ENCODE data around the gene VWC2L.

DNA sequence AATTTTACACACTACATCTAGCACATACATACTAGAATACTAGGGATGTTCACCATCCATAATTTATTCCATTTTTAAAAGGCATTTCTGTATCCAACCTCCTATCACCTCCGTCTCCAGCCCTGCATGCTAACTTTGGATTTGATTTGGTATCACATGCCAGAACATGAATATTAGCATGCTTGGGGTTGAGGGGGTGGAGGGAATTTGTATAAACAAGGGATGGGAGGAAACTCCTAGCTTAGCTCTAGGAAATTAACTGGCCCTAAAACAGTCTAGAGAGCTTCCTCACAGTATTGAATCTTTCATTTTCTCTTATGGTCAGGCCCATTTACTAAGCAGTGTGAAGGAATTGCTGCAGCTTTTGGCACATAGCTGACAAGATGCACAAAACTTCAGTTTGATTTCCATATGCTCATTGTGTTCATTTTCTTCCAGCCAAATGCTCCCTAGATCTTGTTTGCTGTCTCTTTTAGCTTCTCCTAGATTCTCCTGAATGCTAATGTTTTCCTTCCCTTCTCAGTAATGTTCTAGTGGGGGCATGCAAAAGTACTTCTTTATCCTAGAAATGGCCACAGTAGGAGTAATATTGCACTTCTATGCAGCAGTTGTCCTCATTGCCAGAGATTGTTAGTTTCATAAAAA lies 135.2 kb downstream of the VWC2L start:
- TF ChIP-seq, protein P1, sequence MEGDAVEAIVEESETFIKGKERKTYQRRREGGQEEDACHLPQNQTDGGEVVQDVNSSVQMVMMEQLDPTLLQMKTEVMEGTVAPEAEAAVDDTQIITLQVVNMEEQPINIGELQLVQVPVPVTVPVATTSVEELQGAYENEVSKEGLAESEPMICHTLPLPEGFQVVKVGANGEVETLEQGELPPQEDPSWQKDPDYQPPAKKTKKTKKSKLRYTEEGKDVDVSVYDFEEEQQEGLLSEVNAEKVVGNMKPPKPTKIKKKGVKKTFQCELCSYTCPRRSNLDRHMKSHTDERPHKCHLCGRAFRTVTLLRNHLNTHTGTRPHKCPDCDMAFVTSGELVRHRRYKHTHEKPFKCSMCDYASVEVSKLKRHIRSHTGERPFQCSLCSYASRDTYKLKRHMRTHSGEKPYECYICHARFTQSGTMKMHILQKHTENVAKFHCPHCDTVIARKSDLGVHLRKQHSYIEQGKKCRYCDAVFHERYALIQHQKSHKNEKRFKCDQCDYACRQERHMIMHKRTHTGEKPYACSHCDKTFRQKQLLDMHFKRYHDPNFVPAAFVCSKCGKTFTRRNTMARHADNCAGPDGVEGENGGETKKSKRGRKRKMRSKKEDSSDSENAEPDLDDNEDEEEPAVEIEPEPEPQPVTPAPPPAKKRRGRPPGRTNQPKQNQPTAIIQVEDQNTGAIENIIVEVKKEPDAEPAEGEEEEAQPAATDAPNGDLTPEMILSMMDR (IDR thresholded peaks at IDR 0.05; ENCODE audit: insufficient read depth, low read length) = no peak
- TF ChIP-seq POLR2AphosphoS5 (IDR thresholded peaks at IDR 0.05; ENCODE audit: low read depth) = no peak
- TF ChIP-seq GABPA (IDR thresholded peaks at IDR 0.05; ENCODE audit: low read depth) = no peak
- TF ChIP-seq, protein P2, sequence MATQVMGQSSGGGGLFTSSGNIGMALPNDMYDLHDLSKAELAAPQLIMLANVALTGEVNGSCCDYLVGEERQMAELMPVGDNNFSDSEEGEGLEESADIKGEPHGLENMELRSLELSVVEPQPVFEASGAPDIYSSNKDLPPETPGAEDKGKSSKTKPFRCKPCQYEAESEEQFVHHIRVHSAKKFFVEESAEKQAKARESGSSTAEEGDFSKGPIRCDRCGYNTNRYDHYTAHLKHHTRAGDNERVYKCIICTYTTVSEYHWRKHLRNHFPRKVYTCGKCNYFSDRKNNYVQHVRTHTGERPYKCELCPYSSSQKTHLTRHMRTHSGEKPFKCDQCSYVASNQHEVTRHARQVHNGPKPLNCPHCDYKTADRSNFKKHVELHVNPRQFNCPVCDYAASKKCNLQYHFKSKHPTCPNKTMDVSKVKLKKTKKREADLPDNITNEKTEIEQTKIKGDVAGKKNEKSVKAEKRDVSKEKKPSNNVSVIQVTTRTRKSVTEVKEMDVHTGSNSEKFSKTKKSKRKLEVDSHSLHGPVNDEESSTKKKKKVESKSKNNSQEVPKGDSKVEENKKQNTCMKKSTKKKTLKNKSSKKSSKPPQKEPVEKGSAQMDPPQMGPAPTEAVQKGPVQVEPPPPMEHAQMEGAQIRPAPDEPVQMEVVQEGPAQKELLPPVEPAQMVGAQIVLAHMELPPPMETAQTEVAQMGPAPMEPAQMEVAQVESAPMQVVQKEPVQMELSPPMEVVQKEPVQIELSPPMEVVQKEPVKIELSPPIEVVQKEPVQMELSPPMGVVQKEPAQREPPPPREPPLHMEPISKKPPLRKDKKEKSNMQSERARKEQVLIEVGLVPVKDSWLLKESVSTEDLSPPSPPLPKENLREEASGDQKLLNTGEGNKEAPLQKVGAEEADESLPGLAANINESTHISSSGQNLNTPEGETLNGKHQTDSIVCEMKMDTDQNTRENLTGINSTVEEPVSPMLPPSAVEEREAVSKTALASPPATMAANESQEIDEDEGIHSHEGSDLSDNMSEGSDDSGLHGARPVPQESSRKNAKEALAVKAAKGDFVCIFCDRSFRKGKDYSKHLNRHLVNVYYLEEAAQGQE (IDR thresholded peaks at IDR 0.05; ENCODE audit: insufficient replicate concordance, low read depth) = no peak

All from HL-60 (cell line).